Measurements from ENCODE around the gene SMARCD1.

The SMARCD1 gene

GRCh38 chr12:50149311-50149710, 64.2 kb downstream of the SMARCD1 start:
- TF ChIP-seq, protein P1, sequence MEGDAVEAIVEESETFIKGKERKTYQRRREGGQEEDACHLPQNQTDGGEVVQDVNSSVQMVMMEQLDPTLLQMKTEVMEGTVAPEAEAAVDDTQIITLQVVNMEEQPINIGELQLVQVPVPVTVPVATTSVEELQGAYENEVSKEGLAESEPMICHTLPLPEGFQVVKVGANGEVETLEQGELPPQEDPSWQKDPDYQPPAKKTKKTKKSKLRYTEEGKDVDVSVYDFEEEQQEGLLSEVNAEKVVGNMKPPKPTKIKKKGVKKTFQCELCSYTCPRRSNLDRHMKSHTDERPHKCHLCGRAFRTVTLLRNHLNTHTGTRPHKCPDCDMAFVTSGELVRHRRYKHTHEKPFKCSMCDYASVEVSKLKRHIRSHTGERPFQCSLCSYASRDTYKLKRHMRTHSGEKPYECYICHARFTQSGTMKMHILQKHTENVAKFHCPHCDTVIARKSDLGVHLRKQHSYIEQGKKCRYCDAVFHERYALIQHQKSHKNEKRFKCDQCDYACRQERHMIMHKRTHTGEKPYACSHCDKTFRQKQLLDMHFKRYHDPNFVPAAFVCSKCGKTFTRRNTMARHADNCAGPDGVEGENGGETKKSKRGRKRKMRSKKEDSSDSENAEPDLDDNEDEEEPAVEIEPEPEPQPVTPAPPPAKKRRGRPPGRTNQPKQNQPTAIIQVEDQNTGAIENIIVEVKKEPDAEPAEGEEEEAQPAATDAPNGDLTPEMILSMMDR (IDR thresholded peaks at IDR 0.05; ENCODE audit: insufficient read depth, low read length, poor library complexity, severe bottlenecking), result no peak
- TF ChIP-seq EZH2phosphoT487 (conservative IDR thresholded peaks at IDR 0.05; ENCODE audit: low read length), result no peak
- Histone ChIP-seq H3K79me2 (ENCODE audit: insufficient read depth, low read length) (no peaks in the 10 kb centered on the region), H3K27me3 (ENCODE audit: low read length) (no peaks in the 10 kb centered on the region), H3K9me3 (ENCODE audit: insufficient read depth, low read length) (no peaks in the 10 kb centered on the region), H3K36me3 (ENCODE audit: low read length) (no peaks in the 10 kb centered on the region), H4K20me1 (ENCODE audit: low read depth, low read length) (no peaks in the 10 kb centered on the region), H2AFZ (ENCODE audit: low read depth, low read length, severe bottlenecking) (no peak overlapping the region), H3K9me2 (replicated peaks; ENCODE audit: insufficient read depth, low read length) (no peaks in the 10 kb centered on the region), H3K4me3 (ENCODE audit: insufficient read depth, low read length, poor library complexity, severe bottlenecking) (no peak overlapping the region), H3K4me2 (ENCODE audit: low read depth, low read length, poor library complexity, severe bottlenecking) (no peak overlapping the region), H3K9ac (ENCODE audit: low read length) (no peak overlapping the region), H3K27ac (ENCODE audit: low read depth, low read length) (no peak overlapping the region), H3F3A (ENCODE audit: insufficient read depth) (no peaks in the 10 kb centered on the region)

Data from SU-DHL-6 (cell line).